Measurements from ENCODE around the gene LRRTM3. TPM values are rescaled to one million over a fixed set of nuclear protein-coding genes. Genes with fewer than 3 reads are reported as not detected.
A peak's percentile ranks its signal among the peaks of the same experiment; 100 is the strongest.

LRRTM3 gene
- not detected in 2 replicates for total RNA-seq (2014; rRNA removed; shearing (Covaris generic))

DNA sequence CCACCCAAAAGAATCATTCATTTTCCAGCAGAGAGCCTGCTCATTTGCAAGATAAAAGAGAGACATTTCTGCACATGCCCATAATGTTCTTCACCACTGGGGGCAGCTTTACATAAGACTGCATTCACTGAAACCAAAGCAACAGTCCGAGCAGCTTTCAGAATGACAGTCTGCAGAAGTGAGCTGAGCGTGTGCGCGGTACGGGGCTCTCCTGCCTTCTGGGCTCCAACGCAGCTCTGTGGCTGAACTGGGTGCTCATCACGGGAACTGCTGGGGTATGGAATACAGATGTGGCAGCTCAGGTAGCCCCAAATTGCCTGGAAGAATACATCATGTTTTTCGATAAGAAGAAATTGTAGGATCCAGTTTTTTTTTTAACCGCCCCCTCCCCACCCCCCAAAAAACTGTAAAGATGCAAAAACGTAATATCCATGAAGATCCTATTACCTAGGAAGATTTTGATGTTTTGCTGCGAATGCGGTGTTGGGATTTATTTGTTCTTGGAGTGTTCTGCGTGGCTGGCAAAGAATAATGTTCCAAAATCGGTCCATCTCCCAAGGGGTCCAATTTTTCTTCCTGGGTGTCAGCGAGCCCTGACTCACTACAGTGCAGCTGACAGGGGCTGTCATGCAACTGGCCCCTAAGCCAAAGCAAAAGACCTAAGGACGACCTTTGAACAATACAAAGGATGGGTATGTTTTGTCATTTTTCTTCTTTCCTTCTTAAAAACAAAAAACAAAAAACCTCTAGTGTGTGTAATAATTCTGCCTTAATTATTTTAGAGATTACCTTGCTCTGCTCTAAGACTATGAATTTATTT, at the start of gene LRRTM3:
LRRTM3 (plus strand) TSS at position 141 of the 820 bp plus-strand sequence.
- peak; percentile 79 for DNase-seq (ENCODE audit: low spot score)

DNA sequence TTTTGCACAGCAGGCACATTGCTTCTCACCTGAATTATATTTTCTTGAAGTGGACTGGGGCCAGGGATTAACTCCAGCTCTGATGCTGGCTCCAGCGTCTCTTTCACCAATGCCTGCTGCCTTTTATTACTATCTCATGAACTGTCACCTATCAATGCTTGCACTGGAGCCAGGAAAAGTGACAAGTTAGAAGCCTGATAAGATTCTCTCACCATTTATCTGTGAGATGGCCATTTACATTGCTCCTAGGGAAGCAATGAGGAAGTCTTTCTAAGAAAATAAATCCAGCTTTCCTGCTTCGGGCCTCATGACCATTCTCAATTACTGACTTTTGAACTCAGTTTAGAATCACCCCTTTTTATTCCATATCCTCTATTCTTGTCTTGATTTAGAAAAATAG, 48.5 kb upstream of the LRRTM3 start:
- no peak for DNase-seq (ENCODE audit: low spot score)

DNA sequence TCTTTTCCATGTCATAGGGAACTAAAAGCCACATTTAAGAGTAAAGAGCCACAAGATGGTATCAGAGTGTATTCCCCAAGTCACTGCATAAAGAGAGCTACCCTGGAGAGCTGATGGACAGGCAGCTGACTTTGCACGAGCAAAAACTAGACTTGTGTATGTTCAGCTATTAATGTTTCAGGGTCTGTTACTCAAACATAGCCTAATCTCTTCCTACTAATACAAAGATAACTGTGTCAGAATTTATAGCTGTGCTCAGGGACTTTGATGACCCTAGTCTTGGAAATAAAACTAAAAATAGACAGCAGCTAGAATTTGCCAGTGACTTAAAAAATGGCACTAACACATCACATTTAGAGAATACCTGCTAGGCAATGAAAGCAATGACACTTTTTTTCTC, 45.5 kb upstream of the LRRTM3 start:
- no peak for DNase-seq (ENCODE audit: low spot score)

DNA sequence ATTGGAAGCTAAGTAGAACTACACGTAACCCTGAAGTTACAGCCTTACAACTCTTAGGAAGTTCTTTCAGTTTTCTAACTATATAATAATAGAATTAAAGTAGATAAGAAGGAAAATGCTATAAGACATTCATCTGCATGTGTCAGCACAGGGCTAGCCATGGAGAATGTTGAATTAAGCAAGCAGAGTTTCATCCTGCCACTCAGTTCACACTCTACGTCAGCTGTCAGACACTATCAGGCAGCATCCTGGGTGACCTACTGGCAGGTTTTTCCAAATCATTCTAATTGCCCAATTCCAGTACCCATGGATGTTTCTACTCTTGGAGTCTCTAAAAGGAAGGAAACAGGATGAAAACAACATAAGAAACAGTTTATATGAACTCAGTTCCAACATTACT, 45.0 kb upstream of the LRRTM3 start:
- DNase-seq (ENCODE audit: low spot score) = no peak

DNA sequence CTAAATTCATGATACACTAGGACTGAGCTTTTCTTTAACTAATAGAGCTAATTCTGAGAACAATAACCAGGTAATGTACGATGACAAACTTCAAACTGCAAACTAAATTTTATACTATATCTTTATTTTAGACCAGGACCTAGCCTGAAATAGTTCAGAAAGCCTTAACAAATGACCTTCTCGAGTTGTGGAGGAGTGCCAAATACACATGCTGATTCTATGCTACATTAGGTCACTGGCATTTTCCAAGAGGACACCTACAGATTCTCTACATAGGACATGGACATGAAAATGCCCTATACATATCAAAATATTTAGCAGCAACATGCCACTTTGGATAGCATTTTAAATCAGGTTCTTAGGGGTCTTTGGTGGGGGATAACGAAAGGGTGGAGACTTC, 44.0 kb upstream of the LRRTM3 start:
- DNase-seq (ENCODE audit: low spot score) = no peak

DNA sequence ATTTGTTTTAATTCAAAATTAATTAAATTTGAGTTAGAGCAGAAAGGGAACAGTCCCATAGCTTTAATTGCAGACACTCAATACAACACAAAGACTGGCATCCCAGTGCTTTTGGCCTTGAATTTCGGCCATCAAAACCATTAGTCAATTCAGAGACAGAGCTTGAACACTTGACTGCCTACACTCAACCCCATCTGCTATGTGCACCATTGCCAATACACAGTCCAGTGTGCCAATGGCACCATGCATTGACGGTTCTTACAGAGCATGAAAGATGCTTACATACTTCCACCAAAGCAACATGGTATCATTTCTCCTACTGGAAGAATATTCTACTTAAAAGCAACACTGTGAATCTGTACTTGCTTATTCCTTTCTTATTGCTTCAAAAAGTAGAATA, 43.6 kb upstream of the LRRTM3 start:
- no peak for DNase-seq (ENCODE audit: low spot score)

DNA sequence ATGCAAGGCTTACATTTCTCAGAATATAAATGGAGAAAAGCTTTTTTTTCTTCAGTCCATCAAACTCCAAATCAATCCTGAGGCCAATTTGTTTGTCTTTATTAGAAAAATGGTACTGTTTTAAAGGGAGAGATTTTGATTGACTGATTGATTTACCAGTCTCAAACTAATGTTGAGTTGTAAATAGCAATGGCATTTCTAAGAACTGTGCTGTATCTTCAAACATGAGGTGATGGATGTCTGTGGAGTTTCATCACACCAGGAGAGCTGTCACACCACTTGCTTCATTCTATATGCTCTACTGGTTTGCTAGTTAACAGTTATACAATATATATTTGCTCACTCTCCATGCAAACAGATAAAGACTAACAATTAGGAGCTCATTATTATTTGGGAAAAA, 39.0 kb upstream of the LRRTM3 start:
- no peak for DNase-seq (ENCODE audit: low spot score)

DNA sequence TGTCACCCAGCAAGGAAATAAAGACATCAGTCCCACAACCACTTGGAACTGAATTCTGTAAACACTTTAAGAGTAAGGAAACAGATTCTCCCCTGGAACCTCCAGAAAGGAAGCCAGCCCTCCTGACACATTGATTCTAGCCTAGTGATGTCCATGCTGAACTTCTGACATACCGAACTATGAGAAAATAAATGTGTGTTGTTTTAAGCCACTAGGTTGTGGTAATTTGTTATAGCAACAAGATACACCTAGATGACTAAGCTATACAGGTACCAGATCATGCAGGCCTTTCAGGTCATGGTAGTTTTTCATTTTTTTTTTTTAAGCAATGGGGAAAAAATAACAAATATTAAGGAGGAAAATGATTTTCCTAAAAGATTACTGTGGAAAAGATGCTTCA, 37.6 kb upstream of the LRRTM3 start:
- DNase-seq (ENCODE audit: low spot score) = no peak

DNA sequence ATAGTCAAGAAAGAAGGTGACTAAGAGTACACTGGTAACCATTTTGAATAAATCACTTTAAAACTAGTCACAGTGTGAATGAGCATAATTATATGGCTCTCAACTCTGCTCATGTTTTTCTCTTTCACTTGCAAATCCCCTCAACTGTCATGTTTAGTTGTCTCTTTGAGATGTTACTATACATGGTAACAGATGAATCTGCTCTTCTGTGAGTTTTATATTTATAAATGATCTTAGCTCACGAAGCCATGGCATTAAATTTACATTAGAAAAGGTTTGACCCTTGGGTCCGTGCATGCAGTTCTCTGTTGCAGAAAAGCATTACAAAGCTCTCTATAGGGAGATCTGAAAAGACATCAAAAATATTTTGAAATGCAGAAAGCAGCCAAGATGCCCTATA, 33.0 kb upstream of the LRRTM3 start:
- no peak for DNase-seq (ENCODE audit: low spot score)

DNA sequence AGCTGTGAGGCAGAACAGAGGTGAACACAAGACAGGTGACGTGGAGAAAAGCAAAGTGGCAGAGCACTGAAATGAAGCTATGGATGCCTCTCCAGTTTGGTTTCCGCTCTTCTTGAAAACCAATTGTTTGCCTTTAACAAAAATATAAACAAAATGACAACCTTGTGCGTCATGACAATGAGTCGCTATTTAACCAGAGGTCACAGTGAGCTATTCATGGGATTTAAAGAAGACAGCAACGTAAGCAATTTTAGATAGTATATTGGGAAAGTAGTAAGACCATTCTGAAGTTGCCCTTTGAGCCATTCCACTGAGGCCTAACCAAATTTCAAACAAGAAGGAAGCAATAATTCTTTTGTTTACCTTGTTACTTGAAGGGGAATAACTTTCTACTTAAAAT, 15.2 kb upstream of the LRRTM3 start:
- DNase-seq (ENCODE audit: low spot score) = peak; percentile 11

DNA sequence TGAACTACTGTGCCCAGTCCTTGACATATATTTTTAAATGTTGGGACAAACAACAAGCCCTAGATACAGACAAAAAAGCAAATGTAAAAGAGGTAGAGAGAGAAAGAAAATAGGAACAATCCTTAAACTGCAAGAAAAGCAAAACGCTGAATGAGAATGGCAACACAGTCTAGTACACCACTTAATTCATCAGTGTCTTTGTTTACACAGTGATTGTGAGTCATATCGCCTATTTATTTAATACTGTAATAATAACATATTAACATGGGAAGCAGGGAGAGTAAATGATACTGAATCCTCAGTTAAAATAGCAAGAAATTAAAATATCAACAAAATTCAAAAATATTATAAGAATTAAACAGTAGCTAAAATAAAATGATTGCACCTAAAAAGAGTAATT, 9.8 kb upstream of the LRRTM3 start:
- no peak for DNase-seq (ENCODE audit: low spot score)

DNA sequence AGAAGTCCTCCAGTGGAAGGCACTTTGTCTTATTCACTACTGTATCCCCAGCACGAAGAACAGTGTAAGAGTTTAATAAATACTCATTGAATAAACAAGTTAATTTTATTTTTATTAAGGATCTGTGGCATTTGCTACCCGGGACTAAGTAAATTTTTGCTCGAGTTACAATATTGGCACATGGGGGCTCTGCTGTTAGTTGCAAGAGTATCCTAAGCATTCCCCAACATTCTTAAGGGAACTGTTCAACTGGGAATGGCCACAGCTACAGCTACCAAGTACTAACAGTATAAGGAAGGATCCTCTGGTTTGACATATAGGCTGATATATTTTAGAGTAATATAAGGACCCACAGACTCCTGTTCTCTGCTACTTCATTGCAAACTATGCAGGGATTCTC, 8.7 kb upstream of the LRRTM3 start:
- peak; percentile 16 for DNase-seq (ENCODE audit: low spot score)

DNA sequence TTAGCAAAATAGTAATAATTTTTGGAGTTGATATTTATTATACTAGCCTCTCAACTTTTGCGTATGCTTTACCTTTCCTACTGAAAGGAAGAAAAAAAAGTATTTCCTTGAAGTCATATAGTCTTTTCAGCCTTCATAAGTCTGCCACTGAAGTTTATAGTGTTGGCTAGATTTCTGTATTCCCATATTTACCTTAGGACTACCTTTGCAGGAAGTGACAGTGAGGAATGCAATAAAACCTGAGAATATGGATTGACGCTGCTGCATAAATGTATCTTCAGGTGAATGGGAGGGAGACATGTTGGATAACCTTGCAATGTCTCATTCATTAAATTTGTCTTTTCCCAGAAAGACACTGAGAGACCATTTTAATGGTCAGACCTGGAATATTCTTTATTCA, 6.6 kb upstream of the LRRTM3 start:
- no peak for DNase-seq (ENCODE audit: low spot score)

DNA sequence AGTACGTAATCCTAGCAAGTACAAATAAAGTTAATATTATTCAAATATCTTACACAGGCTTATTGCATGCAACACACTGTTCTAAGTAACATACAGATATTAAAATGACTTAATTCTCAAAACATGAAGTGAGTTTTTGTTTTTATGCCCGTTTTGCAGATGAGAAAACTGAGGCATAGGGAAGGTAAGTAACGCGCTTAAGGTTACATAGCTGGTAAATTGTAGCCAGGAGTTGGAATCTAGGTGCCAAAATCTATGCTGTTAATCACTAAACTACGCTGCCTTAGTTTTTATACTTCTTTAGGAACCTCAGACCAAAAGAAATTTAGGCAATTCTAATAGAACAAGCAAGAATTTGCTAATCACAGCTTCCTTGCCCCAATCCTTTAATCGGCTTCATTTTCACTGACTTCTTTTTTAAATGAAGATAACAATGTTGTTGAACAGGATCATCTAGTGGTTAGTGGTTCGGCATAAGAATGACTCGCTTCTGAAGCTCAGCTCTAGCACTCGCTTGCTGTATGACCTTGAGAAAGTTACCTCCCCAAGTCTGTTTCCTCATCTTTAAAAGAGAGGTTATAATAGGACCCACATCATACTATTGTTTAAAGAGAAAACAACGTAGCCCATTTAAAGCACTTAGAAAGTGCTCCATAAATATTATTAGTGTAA, 1.0 kb upstream of the LRRTM3 start:
- no peak for DNase-seq (ENCODE audit: low spot score)

DNA sequence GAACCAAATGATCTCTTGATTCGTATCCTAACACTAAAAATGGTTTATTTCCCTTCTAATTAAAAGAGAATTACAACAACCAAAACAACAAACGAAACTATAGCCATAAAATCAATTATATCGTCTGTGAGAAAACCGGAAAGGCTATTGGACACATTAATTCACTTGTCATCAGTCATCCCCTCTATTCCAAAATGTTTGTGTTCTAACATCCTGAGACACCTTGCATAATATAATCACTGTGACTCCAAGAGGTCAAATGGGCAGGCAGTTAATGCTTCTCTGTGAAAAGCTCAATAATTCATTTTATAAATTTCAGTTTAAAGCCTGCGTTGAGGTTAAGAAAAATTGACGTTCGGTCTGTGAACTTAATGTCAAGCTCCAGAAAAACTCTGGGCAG, 463 bp upstream of the LRRTM3 start:
- no peak for DNase-seq (ENCODE audit: low spot score)

DNA sequence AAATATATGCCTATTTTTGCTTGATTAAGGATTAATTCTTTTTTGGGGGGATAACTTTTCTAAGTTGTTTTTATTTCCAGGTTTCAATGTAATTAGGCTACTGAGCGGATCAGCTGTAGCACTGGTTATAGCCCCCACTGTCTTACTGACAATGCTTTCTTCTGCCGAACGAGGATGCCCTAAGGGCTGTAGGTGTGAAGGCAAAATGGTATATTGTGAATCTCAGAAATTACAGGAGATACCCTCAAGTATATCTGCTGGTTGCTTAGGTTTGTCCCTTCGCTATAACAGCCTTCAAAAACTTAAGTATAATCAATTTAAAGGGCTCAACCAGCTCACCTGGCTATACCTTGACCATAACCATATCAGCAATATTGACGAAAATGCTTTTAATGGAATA, 1.0 kb downstream of the LRRTM3 start:
- no peak for DNase-seq (ENCODE audit: low spot score)

DNA sequence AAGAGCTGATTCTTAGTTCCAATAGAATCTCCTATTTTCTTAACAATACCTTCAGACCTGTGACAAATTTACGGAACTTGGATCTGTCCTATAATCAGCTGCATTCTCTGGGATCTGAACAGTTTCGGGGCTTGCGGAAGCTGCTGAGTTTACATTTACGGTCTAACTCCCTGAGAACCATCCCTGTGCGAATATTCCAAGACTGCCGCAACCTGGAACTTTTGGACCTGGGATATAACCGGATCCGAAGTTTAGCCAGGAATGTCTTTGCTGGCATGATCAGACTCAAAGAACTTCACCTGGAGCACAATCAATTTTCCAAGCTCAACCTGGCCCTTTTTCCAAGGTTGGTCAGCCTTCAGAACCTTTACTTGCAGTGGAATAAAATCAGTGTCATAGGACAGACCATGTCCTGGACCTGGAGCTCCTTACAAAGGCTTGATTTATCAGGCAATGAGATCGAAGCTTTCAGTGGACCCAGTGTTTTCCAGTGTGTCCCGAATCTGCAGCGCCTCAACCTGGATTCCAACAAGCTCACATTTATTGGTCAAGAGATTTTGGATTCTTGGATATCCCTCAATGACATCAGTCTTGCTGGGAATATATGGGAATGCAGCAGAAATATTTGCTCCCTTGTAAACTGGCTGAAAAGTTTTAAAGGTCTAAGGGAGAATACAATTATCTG, 1.6 kb downstream of the LRRTM3 start:
- DNase-seq (ENCODE audit: low spot score) = no peak

DNA sequence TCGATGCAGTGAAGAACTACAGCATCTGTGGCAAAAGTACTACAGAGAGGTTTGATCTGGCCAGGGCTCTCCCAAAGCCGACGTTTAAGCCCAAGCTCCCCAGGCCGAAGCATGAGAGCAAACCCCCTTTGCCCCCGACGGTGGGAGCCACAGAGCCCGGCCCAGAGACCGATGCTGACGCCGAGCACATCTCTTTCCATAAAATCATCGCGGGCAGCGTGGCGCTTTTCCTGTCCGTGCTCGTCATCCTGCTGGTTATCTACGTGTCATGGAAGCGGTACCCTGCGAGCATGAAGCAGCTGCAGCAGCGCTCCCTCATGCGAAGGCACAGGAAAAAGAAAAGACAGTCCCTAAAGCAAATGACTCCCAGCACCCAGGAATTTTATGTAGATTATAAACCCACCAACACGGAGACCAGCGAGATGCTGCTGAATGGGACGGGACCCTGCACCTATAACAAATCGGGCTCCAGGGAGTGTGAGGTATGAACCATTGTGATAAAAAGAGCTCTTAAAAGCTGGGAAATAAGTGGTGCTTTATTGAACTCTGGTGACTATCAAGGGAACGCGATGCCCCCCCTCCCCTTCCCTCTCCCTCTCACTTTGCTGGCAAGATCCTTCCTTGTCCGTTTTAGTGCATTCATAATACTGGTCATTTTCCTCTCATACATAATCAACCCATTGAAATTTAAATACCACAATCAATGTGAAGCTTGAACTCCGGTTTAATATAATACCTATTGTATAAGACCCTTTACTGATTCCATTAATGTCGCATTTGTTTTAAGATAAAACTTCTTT, 2.3 kb downstream of the LRRTM3 start:
- DNase-seq (ENCODE audit: low spot score) = no peak

DNA sequence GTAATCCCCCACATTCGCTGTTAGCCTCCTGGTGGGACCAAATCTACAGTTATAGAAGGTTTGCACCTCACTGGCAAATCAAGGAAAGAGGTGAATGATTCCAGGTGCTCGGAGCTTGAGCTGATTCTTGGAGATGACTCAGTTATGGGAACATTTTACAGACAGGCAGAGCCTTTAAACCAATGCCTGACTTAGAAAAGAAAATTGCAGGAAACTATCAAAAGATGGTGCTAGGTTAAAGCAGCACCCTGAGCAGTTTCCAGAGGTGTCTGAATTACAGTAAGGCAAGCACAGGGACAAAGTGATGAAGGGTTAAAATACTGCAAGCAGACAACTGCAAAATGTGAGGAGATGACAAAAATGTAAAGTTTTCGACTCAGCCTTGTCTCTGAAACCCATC, 2.9 kb downstream of the LRRTM3 start:
- DNase-seq (ENCODE audit: low spot score) = no peak

DNA sequence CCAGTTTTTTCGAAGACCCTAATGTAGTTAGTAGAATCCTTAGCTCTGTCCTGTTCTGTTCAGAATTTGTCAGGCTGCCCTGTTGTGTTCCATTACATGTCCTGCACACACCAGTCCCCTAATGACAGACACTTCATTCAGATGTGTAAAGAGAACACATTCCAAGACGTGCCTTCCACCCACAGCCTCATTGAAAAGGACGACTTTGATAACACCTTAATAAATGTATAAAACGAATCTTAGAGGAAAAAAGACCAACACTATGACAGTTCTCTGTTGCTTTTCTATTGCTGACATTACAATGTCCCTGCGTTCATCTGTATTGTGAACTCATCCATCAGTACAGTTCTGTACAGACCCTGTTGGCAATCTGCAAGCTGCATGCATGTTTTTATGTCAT, 3.5 kb downstream of the LRRTM3 start:
- DNase-seq (ENCODE audit: low spot score) = no peak

DNA sequence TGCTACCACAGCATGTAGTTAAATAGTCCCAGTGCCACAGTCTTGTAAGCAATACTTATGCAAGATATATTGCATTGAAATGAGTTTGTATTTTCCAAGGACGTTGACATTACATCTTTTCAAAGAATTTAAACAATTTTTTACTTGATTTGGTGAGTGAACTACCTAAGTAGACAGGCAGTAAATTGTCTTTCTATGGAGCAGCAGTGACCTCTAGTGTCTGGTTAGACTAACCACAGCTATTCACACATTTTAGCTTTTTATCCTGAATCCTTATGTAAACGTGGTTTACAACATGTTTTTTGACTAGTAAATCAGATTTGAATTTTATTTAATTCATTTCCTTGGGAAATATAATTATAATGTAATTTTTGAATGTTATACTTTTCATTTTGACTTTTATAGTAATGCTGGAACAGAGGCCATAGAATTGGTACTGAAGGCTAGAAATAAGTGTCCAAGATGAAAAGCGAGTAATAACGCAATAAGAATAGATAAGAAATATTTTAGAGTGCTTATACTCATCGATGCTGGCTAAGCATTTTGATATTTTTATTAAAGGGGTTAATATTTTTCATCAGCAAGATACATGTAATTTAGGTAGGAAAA, 5.6 kb downstream of the LRRTM3 start:
- DNase-seq (ENCODE audit: low spot score) = peak; percentile 59

DNA sequence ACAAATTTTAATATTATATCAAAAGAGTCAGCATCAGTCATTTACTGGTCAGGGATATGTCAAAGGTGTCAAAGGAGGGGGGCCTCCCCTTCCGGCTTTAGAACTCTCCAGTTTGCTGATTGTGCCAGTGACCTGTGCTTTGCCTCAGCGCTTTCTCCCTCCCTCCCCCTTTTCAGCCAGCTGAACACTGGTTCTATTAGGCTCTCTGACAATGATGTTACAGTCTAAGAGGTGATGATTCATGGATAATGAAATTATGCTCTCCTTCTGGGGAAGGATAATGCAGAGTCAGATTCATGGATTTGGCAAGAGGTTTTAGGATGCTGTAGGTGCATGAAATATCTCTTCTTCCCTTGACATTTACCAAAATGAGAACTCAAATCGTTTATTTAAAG, 6.1 kb downstream of the LRRTM3 start:
- no peak for DNase-seq (ENCODE audit: low spot score)
